ENCODE data around the gene RNF5. TPM values are rescaled to one million over a fixed set of nuclear protein-coding genes. Genes with fewer than 3 reads are reported as not detected.
A peak's percentile ranks its signal among the peaks of the same experiment; 100 is the strongest.

Gene RNF5
- polyA plus RNA-seq, 1 donor from 2014 or later = 369 TPM

DNA sequence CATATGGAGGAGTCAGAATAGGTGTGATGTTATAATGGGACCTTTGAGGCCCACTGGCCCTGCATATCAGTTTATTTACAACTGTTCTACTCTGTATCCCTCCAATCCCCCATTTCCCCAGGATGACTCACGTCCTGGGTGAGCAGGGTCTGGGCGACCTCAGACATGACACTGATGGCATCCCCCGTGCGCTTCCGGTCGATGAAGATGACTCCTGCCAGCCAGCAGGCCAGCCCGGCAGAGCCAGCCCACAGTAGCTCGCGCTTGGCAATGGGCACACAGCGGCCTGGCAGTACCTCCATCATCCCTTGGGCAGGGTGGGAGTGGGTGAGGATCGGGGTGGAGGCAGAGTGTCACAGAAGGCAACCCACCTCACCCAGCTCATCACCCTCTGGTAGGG is 7.9 kb upstream of the RNF5 start:
- Histone ChIP-seq H3K9me3 (ENCODE audit: low read length) (no peaks in the 10 kb centered on the region), H2AFZ (ENCODE audit: low read depth, low read length) (no peak overlapping the region), H3K79me2 (replicated peaks; ENCODE audit: insufficient read depth, low read length) (peaks cover 26% of the 10 kb centered on the region), H3K4me3 (ENCODE audit: low read length) (no peak overlapping the region), H3K9me2 (ENCODE audit: insufficient read depth, low read length) (no peaks in the 10 kb centered on the region), H3F3A (ENCODE audit: insufficient read depth, low read length, poor library complexity, severe bottlenecking) (no peaks in the 10 kb centered on the region), H3K9ac (ENCODE audit: low read length) (no peak overlapping the region), H3K27ac (ENCODE audit: low read length) (no peak overlapping the region), H3K36me3 (ENCODE audit: insufficient read depth, low read length) (no peaks in the 10 kb centered on the region), H3K4me2 (ENCODE audit: low read length) (no peak overlapping the region), H3K27me3 (ENCODE audit: insufficient read depth, low read depth, low read length) (no peaks in the 10 kb centered on the region), H4K20me1 (ENCODE audit: insufficient read depth) (no peaks in the 10 kb centered on the region)
- TF ChIP-seq SMC3 (conservative IDR thresholded peaks at IDR 0.05; ENCODE audit: poor library complexity) (no peak), POLR2AphosphoS5 (IDR thresholded peaks at IDR 0.05) (no peak), TAF1 (IDR thresholded peaks at IDR 0.05; ENCODE audit: low read depth) (no peak), EZH2 (IDR thresholded peaks at IDR 0.05; ENCODE audit: borderline replicate concordance, insufficient read depth, low read length, poor library complexity, severe bottlenecking) (no peak)
- TF ChIP-seq, protein P1, sequence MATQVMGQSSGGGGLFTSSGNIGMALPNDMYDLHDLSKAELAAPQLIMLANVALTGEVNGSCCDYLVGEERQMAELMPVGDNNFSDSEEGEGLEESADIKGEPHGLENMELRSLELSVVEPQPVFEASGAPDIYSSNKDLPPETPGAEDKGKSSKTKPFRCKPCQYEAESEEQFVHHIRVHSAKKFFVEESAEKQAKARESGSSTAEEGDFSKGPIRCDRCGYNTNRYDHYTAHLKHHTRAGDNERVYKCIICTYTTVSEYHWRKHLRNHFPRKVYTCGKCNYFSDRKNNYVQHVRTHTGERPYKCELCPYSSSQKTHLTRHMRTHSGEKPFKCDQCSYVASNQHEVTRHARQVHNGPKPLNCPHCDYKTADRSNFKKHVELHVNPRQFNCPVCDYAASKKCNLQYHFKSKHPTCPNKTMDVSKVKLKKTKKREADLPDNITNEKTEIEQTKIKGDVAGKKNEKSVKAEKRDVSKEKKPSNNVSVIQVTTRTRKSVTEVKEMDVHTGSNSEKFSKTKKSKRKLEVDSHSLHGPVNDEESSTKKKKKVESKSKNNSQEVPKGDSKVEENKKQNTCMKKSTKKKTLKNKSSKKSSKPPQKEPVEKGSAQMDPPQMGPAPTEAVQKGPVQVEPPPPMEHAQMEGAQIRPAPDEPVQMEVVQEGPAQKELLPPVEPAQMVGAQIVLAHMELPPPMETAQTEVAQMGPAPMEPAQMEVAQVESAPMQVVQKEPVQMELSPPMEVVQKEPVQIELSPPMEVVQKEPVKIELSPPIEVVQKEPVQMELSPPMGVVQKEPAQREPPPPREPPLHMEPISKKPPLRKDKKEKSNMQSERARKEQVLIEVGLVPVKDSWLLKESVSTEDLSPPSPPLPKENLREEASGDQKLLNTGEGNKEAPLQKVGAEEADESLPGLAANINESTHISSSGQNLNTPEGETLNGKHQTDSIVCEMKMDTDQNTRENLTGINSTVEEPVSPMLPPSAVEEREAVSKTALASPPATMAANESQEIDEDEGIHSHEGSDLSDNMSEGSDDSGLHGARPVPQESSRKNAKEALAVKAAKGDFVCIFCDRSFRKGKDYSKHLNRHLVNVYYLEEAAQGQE (IDR thresholded peaks at IDR 0.05; ENCODE audit: borderline replicate concordance) = no peak
- TF ChIP-seq, protein P2, sequence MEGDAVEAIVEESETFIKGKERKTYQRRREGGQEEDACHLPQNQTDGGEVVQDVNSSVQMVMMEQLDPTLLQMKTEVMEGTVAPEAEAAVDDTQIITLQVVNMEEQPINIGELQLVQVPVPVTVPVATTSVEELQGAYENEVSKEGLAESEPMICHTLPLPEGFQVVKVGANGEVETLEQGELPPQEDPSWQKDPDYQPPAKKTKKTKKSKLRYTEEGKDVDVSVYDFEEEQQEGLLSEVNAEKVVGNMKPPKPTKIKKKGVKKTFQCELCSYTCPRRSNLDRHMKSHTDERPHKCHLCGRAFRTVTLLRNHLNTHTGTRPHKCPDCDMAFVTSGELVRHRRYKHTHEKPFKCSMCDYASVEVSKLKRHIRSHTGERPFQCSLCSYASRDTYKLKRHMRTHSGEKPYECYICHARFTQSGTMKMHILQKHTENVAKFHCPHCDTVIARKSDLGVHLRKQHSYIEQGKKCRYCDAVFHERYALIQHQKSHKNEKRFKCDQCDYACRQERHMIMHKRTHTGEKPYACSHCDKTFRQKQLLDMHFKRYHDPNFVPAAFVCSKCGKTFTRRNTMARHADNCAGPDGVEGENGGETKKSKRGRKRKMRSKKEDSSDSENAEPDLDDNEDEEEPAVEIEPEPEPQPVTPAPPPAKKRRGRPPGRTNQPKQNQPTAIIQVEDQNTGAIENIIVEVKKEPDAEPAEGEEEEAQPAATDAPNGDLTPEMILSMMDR (IDR thresholded peaks at IDR 0.05; ENCODE audit: poor library complexity, severe bottlenecking) = no peak

DNA sequence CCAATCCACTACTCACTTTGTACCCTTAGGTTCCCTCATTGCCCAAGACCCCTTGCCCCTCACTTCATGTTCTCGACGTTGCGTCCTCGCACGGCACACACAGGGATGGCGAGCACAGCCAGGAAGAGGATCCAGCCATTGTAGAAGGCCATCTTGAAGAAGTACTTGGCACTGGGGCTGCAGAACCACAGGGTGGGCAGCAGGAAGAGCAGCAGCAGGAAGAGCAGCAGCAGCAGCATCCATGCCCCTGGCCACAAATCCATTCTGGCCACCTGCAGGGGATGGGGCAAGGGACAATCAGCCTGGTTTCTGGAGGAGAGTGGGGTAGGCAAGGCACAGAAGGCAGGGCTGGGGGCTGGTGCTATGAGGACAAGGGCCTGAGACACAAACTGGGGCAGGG is 7.0 kb upstream of the RNF5 start:
- no peaks in the 10 kb centered on the region for H3K9me3 ChIP-seq (ENCODE audit: low read length)
- H3K27ac ChIP-seq (ENCODE audit: low read length) = no peak overlapping the region
- peaks cover 32% of the 10 kb centered on the region for H3K79me2 ChIP-seq (replicated peaks; ENCODE audit: insufficient read depth, low read length)
- no peaks in the 10 kb centered on the region for H4K20me1 ChIP-seq (ENCODE audit: insufficient read depth)
- no peaks in the 10 kb centered on the region for H3K27me3 ChIP-seq (ENCODE audit: insufficient read depth, low read depth, low read length)
- H3F3A ChIP-seq (ENCODE audit: insufficient read depth, low read length, poor library complexity, severe bottlenecking) = no peaks in the 10 kb centered on the region
- no peaks in the 10 kb centered on the region for H3K36me3 ChIP-seq (ENCODE audit: insufficient read depth, low read length)
- H3K9ac ChIP-seq (ENCODE audit: low read length) = no peak overlapping the region
- no peak overlapping the region for H3K4me3 ChIP-seq (ENCODE audit: low read length)
- H3K4me2 ChIP-seq (ENCODE audit: low read length) = no peak overlapping the region
- no peaks in the 10 kb centered on the region for H3K9me2 ChIP-seq (ENCODE audit: insufficient read depth, low read length)
- H2AFZ ChIP-seq (ENCODE audit: low read depth, low read length) = no peak overlapping the region
- TF ChIP-seq EZH2 (IDR thresholded peaks at IDR 0.05; ENCODE audit: borderline replicate concordance, insufficient read depth, low read length, poor library complexity, severe bottlenecking) (no peak), RAD21 (conservative IDR thresholded peaks at IDR 0.05) (no peak), MXI1 (conservative IDR thresholded peaks at IDR 0.05; ENCODE audit: poor library complexity, severe bottlenecking) (no peak)

DNA sequence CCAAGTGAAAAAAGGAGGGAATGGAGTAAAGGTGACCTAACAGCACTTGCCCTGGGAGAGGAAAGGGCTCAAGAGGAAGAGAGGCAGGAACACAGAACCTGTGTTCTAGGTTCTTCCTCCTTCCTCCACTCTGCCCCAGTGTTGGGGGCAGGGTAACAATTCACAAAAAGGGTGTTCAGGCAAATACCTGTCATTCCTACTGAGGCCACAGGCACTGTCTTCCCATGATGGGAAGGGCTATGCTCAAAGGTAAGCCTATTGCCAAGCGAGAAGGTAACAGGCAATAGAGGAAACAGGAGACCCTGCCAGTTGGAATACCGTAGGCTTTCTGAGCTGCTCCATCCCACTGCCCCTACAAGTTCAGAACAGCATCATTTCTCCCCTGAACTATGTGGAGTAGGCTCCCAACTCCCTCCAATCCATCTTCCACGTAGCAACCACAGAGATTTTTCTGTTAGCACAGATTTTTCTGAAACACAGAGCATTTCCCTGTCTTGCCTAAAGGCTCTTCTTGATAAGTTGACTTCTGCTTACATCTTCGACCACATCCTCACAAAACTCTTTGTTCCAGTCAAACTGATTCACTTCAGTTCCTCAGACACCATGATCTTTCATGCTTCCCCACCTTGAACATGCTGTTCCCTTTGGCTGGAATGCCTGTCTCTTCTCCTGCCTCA is 5.0 kb upstream of the RNF5 start:
- H3K79me2 ChIP-seq (replicated peaks; ENCODE audit: insufficient read depth, low read length) = peaks cover 32% of the 10 kb centered on the region
- H3K36me3 ChIP-seq (ENCODE audit: insufficient read depth, low read length) = no peaks in the 10 kb centered on the region
- no peak for TF ChIP-seq RAD21 (conservative IDR thresholded peaks at IDR 0.05)
- no peaks in the 10 kb centered on the region for H3K9me3 ChIP-seq (ENCODE audit: low read length)
- no peaks in the 10 kb centered on the region for H3K9me2 ChIP-seq (ENCODE audit: insufficient read depth, low read length)
- H3K9ac ChIP-seq (ENCODE audit: low read length) = peak overlapping the region; percentile 5
- peak overlapping the region; percentile 91 for H3K4me3 ChIP-seq (ENCODE audit: low read length)
- no peak overlapping the region for H2AFZ ChIP-seq (ENCODE audit: low read depth, low read length)
- H3K27ac ChIP-seq (ENCODE audit: low read length) = no peak overlapping the region
- H3K4me2 ChIP-seq (ENCODE audit: low read length) = no peak overlapping the region
- H4K20me1 ChIP-seq (ENCODE audit: insufficient read depth) = no peaks in the 10 kb centered on the region
- peaks cover 4% of the 10 kb centered on the region for H3F3A ChIP-seq (ENCODE audit: insufficient read depth, low read length, poor library complexity, severe bottlenecking)
- no peaks in the 10 kb centered on the region for H3K27me3 ChIP-seq (ENCODE audit: insufficient read depth, low read depth, low read length)
